ENCODE measurements around the gene MAP4K3.

Gene MAP4K3

DNA sequence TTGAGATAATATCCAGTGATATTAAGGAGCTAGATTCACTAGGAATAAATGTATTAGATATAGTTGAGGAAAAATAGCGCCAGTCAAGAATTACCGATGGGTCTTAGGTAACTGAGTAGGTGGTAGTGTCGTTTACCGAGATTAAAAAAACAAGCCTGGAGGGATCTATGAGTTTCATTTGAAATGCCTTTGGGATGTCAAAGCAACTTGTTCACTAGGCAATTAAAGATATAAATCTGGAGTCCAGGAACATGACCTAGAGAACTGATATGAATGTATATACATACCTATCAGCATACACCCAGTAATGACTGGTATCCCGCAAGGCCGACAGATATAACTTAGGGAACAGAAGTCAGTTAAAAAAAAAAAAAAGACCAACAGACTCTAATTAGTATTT, 29.2 kb upstream of the MAP4K3 start:
- TF ChIP-seq ZC3H10 (CRISPR knock-in tag; IDR thresholded peaks at IDR 0.05) = no peak
- TF ChIP-seq SNAI2 (CRISPR knock-in tag; IDR thresholded peaks at IDR 0.05) = no peak
- TF ChIP-seq, protein P1, sequence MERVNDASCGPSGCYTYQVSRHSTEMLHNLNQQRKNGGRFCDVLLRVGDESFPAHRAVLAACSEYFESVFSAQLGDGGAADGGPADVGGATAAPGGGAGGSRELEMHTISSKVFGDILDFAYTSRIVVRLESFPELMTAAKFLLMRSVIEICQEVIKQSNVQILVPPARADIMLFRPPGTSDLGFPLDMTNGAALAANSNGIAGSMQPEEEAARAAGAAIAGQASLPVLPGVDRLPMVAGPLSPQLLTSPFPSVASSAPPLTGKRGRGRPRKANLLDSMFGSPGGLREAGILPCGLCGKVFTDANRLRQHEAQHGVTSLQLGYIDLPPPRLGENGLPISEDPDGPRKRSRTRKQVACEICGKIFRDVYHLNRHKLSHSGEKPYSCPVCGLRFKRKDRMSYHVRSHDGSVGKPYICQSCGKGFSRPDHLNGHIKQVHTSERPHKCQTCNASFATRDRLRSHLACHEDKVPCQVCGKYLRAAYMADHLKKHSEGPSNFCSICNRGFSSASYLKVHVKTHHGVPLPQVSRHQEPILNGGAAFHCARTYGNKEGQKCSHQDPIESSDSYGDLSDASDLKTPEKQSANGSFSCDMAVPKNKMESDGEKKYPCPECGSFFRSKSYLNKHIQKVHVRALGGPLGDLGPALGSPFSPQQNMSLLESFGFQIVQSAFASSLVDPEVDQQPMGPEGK (CRISPR knock-in tag; IDR thresholded peaks at IDR 0.05; ENCODE audit: borderline replicate concordance) = no peak
- TF ChIP-seq, protein P2, sequence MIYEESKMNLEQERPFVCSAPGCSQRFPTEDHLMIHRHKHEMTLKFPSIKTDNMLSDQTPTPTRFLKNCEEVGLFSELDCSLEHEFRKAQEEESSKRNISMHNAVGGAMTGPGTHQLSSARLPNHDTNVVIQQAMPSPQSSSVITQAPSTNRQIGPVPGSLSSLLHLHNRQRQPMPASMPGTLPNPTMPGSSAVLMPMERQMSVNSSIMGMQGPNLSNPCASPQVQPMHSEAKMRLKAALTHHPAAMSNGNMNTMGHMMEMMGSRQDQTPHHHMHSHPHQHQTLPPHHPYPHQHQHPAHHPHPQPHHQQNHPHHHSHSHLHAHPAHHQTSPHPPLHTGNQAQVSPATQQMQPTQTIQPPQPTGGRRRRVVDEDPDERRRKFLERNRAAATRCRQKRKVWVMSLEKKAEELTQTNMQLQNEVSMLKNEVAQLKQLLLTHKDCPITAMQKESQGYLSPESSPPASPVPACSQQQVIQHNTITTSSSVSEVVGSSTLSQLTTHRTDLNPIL (CRISPR knock-in tag; IDR thresholded peaks at IDR 0.05; ENCODE audit: low read depth) = no peak
- no peak for TF ChIP-seq TOX (CRISPR knock-in tag; IDR thresholded peaks at IDR 0.05; ENCODE audit: borderline replicate concordance)
- no peak for TF ChIP-seq RARB (CRISPR knock-in tag; IDR thresholded peaks at IDR 0.05)
- TF ChIP-seq TCF4 (CRISPR knock-in tag; IDR thresholded peaks at IDR 0.05; ENCODE audit: borderline replicate concordance) = no peak
- TF ChIP-seq OSR1 (CRISPR knock-in tag; IDR thresholded peaks at IDR 0.05) = no peak
- no peak for TF ChIP-seq PPARA (CRISPR knock-in tag; IDR thresholded peaks at IDR 0.05; ENCODE audit: borderline replicate concordance)
- TF ChIP-seq ARNTL (CRISPR knock-in tag; IDR thresholded peaks at IDR 0.05; ENCODE audit: borderline replicate concordance, low read depth) = no peak
- TF ChIP-seq ZFP3 (CRISPR knock-in tag; IDR thresholded peaks at IDR 0.05) = no peak
- TF ChIP-seq, protein P3, sequence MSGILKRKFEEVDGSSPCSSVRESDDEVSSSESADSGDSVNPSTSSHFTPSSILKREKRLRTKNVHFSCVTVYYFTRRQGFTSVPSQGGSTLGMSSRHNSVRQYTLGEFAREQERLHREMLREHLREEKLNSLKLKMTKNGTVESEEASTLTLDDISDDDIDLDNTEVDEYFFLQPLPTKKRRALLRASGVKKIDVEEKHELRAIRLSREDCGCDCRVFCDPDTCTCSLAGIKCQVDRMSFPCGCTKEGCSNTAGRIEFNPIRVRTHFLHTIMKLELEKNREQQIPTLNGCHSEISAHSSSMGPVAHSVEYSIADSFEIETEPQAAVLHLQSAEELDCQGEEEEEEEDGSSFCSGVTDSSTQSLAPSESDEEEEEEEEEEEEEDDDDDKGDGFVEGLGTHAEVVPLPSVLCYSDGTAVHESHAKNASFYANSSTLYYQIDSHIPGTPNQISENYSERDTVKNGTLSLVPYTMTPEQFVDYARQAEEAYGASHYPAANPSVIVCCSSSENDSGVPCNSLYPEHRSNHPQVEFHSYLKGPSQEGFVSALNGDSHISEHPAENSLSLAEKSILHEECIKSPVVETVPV (CRISPR knock-in tag; IDR thresholded peaks at IDR 0.05) = no peak
- no peak for TF ChIP-seq ESRRG (CRISPR knock-in tag; IDR thresholded peaks at IDR 0.05)
- TF ChIP-seq ZNF8 (CRISPR knock-in tag; IDR thresholded peaks at IDR 0.05) = no peak
- TF ChIP-seq CSDC2 (CRISPR knock-in tag; IDR thresholded peaks at IDR 0.05) = no peak
- TF ChIP-seq, protein P4, sequence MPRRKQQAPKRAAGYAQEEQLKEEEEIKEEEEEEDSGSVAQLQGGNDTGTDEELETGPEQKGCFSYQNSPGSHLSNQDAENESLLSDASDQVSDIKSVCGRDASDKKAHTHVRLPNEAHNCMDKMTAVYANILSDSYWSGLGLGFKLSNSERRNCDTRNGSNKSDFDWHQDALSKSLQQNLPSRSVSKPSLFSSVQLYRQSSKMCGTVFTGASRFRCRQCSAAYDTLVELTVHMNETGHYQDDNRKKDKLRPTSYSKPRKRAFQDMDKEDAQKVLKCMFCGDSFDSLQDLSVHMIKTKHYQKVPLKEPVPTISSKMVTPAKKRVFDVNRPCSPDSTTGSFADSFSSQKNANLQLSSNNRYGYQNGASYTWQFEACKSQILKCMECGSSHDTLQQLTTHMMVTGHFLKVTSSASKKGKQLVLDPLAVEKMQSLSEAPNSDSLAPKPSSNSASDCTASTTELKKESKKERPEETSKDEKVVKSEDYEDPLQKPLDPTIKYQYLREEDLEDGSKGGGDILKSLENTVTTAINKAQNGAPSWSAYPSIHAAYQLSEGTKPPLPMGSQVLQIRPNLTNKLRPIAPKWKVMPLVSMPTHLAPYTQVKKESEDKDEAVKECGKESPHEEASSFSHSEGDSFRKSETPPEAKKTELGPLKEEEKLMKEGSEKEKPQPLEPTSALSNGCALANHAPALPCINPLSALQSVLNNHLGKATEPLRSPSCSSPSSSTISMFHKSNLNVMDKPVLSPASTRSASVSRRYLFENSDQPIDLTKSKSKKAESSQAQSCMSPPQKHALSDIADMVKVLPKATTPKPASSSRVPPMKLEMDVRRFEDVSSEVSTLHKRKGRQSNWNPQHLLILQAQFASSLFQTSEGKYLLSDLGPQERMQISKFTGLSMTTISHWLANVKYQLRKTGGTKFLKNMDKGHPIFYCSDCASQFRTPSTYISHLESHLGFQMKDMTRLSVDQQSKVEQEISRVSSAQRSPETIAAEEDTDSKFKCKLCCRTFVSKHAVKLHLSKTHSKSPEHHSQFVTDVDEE (CRISPR knock-in tag; IDR thresholded peaks at IDR 0.05) = no peak

DNA sequence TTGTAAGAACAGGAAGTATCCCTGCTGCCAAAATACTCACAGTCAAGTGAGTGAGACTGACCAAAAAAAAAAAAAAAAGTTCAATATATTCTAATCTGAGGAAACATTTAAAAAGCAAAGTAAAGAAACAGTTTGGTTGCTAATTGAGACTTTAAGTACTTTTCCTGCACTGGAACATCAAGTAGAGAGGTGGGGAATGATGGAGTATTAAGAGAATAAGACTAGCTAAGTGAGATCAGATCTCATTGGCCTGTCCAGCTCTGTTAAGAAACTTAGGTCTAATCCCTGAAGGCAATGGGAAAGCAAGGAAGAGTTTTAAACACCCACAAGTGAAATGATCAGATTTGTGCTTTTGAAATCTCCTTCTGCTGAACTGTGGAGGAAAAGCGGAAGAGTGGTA, 27.8 kb upstream of the MAP4K3 start:
- no peak for TF ChIP-seq RARB (CRISPR knock-in tag; IDR thresholded peaks at IDR 0.05)
- no peak for TF ChIP-seq ARNTL (CRISPR knock-in tag; IDR thresholded peaks at IDR 0.05; ENCODE audit: borderline replicate concordance, low read depth)
- no peak for TF ChIP-seq TOX (CRISPR knock-in tag; IDR thresholded peaks at IDR 0.05; ENCODE audit: borderline replicate concordance)
- no peak for TF ChIP-seq ZNF565 (CRISPR knock-in tag; conservative IDR thresholded peaks at IDR 0.05; ENCODE audit: low read depth)
- no peak for TF ChIP-seq OSR1 (CRISPR knock-in tag; IDR thresholded peaks at IDR 0.05)
- TF ChIP-seq, protein P3 (CRISPR knock-in tag; IDR thresholded peaks at IDR 0.05) = no peak
- TF ChIP-seq ZFP30 (CRISPR knock-in tag; IDR thresholded peaks at IDR 0.05) = no peak
- TF ChIP-seq ESRRG (CRISPR knock-in tag; IDR thresholded peaks at IDR 0.05) = no peak
- TF ChIP-seq GLIS3 (CRISPR knock-in tag; IDR thresholded peaks at IDR 0.05) = no peak
- TF ChIP-seq, protein P1 (CRISPR knock-in tag; IDR thresholded peaks at IDR 0.05; ENCODE audit: borderline replicate concordance) = no peak
- TF ChIP-seq ZNF70 (CRISPR knock-in tag; IDR thresholded peaks at IDR 0.05) = no peak
- TF ChIP-seq, protein P2 (CRISPR knock-in tag; IDR thresholded peaks at IDR 0.05; ENCODE audit: low read depth) = no peak
- no peak for TF ChIP-seq CSDC2 (CRISPR knock-in tag; IDR thresholded peaks at IDR 0.05)
- ATAC-seq = no peak

More for the DNA sequence above, 29.2 kb upstream of the MAP4K3 start:
- no peak for ATAC-seq
